ENCODE data around the gene TMEM87B.

Gene TMEM87B

GRCh38 chr2:112018846-112019245 lies 36.2 kb upstream of the TMEM87B start:
- H3K4me3 ChIP-seq (ENCODE audit: low read depth, low read length) = no peak overlapping the region
- TF ChIP-seq CTCF (IDR thresholded peaks at IDR 0.05; ENCODE audit: low read depth, low read length) = no peak

GRCh38 chr2:112019569-112019982 lies 35.5 kb upstream of the TMEM87B start:
- TF ChIP-seq CTCF (IDR thresholded peaks at IDR 0.05; ENCODE audit: low read depth, low read length) = no peak
- H3K4me3 ChIP-seq (ENCODE audit: low read depth, low read length) = no peak overlapping the region

- TF ChIP-seq CTCF (IDR thresholded peaks at IDR 0.05; ENCODE audit: low read depth, low read length) = no peak
- no peak overlapping the region for H3K4me3 ChIP-seq (ENCODE audit: low read depth, low read length)
Observed at GRCh38 chr2:112020561-112020960, 34.5 kb upstream of the TMEM87B start.

GRCh38 chr2:112021290-112021689 lies 33.8 kb upstream of the TMEM87B start:
- no peak for TF ChIP-seq CTCF (IDR thresholded peaks at IDR 0.05; ENCODE audit: low read depth, low read length)
- H3K4me3 ChIP-seq (ENCODE audit: low read depth, low read length) = no peak overlapping the region

GRCh38 chr2:112021781-112022231 lies 33.3 kb upstream of the TMEM87B start:
- no peak for TF ChIP-seq CTCF (IDR thresholded peaks at IDR 0.05; ENCODE audit: low read depth, low read length)
- H3K4me3 ChIP-seq (ENCODE audit: low read depth, low read length) = no peak overlapping the region

GRCh38 chr2:112023707-112024106 lies 31.4 kb upstream of the TMEM87B start:
- no peak overlapping the region for H3K4me3 ChIP-seq (ENCODE audit: low read depth, low read length)
- TF ChIP-seq CTCF (IDR thresholded peaks at IDR 0.05; ENCODE audit: low read depth, low read length) = no peak

GRCh38 chr2:112024231-112024630 lies 30.8 kb upstream of the TMEM87B start:
- TF ChIP-seq CTCF (IDR thresholded peaks at IDR 0.05; ENCODE audit: low read depth, low read length) = no peak

More at GRCh38 chr2:112024231-112024630, 30.8 kb upstream of the TMEM87B start:
- no peak overlapping the region for H3K4me3 ChIP-seq (ENCODE audit: low read depth, low read length)
